Body of pancreas (tissue), 4 donors: ENCODE results near the gene SPATA2L. TPM values are rescaled to one million over a fixed set of nuclear protein-coding genes. Genes with fewer than 3 reads are reported as not detected.

ENCODE experiments used
- ATAC-seq: fragments of 150-250 bp; one replicate; pipeline ENCODE4 v1.9.1; 2016
- DNase-seq, 4 donors: peaks; one replicate each; pipeline ENCODE4 v3.0.0-alpha.2; 2019
- H3K27ac ChIP-seq, 4 donors: fragments of 200-600 bp; sonication (generic); 1 replicate in 3 of 4; 2 replicates in 1 of 4; pipeline versions ENCODE4 v1.5.1 to v1.6.1; 2016 to 2019; ENCODE audit warnings: mild to moderate bottlenecking in 1 of 4, mixed read lengths in 1 of 4, moderate library complexity in 1 of 4
- H3K27me3 ChIP-seq, 2 donors: fragments of 200-600 bp; sonication (generic); one replicate each; pipeline ENCODE4 v1.6.0; 2016; ENCODE audit warnings: mild to moderate bottlenecking in 1 of 2
- H3K36me3 ChIP-seq, 2 donors: fragments of 200-600 bp; sonication (generic); replicated peaks in 1 of 2; 2 replicates each; pipeline ENCODE4 v1.5.1; 2016; ENCODE audit warnings: low read depth in 2 of 2; ENCODE audit not compliant: insufficient read depth in 1 of 2
- H3K4me1 ChIP-seq: fragments of 200-600 bp; sonication (generic); one replicate; pipeline ENCODE4 v1.6.0; 2016
- H3K4me3 ChIP-seq, 2 donors: fragments of 200-600 bp; sonication (generic); 1 replicate in 1 of 2; 2 replicates in 1 of 2; pipeline ENCODE4 v1.5.1; 2016 to 2019
- H3K9me3 ChIP-seq, 3 donors: fragments of 200-600 bp; sonication (generic); 1 replicate in 2 of 3; 2 replicates in 1 of 3; pipeline ENCODE4 v1.5.1; 2016
- POLR2A ChIP-seq, 3 donors: fragments of 450-650 bp; IDR thresholded peaks; one replicate each; pipeline ENCODE4 v1.6.1; 2016; ENCODE audit warnings: antibody characterized with exemption in 3 of 3, mild to moderate bottlenecking in 2 of 3
- WGBS, 2 donors: methylation state at CpG; one replicate each; pipeline ENCODE4 v1.1.5; 2017; 5-methylcytosine and 5-hydroxymethylcytosine counted together
- intact Hi-C: fragments of 100-400 bp; cut with DNase I; formaldehyde crosslinking; loops from one replicate; pipeline ENCODE4 v1.15.1; 2023
- total RNA-seq, 2 donors: library from RNA; depleted of rRNA; stranded (reverse); fragments of >200 nt; gene quantifications; one replicate each; pipeline ENCODE4 v1.1.0, GENCODE V29; 2016
- TF ChIP-seq, protein P1 (sequence below), 7 experiments: fragments of 450-650 bp in 4 of 7; fragments of 200-600 bp in 3 of 7; sonication (generic) in 3 of 7; IDR thresholded peaks; one replicate each; pipeline ENCODE4 v1.5.1; 2016 to 2019; ENCODE audit warnings: antibody characterized with exemption in 7 of 7

SPATA2L gene
- total RNA-seq, 2 donors from 2014 or later = 15.8 to 48.1 TPM

GRCh38 chr16:89744813-89745212, 43.3 kb upstream of the SPATA2L start:
- intact Hi-C loops = no loop called here

DNA sequence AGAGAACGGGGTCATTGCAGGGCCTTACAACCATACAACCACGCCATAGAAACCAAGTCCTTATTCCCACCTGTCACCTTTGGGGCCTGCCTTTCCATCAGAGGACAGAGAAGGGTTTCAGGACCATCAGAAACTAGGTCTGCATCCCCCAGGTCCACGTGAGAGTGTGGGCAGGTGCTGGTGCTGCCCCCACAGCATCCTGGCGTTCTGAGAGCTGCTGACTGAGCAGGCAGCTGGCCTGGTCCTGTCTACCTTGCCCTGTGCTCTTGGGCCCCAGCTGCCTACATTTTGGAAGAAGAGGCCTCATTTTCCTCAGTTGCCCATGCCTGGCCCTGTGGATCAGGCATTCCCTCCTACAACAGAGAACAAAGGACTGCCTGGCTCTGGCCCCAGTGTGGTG, 41.4 kb upstream of the SPATA2L start:
- intact Hi-C loops = no loop called here
- H3K4me3 ChIP-seq = no peak overlapping the region
- TF ChIP-seq, protein P1, sequence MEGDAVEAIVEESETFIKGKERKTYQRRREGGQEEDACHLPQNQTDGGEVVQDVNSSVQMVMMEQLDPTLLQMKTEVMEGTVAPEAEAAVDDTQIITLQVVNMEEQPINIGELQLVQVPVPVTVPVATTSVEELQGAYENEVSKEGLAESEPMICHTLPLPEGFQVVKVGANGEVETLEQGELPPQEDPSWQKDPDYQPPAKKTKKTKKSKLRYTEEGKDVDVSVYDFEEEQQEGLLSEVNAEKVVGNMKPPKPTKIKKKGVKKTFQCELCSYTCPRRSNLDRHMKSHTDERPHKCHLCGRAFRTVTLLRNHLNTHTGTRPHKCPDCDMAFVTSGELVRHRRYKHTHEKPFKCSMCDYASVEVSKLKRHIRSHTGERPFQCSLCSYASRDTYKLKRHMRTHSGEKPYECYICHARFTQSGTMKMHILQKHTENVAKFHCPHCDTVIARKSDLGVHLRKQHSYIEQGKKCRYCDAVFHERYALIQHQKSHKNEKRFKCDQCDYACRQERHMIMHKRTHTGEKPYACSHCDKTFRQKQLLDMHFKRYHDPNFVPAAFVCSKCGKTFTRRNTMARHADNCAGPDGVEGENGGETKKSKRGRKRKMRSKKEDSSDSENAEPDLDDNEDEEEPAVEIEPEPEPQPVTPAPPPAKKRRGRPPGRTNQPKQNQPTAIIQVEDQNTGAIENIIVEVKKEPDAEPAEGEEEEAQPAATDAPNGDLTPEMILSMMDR (IDR thresholded peaks at IDR 0.05) = no peak
- TF ChIP-seq POLR2A (IDR thresholded peaks at IDR 0.05) = no peak
- H3K36me3 ChIP-seq = peaks cover 0 to 15% of the 10 kb centered on the region in 2 donors
- 81 to 93% methylated on average over 4 of the region's 4 CpGs for WGBS, 2 donors
- ATAC-seq (no peak), DNase-seq (no peak)
- H3K9me3 ChIP-seq = no peaks in the 10 kb centered on the region
- no peak overlapping the region for H3K27ac ChIP-seq
- no peaks in the 10 kb centered on the region for H3K27me3 ChIP-seq
- no peaks in the 10 kb centered on the region for H3K4me1 ChIP-seq

More at GRCh38 chr16:89744813-89745212, 43.3 kb upstream of the SPATA2L start:
- no peak for DNase-seq
- no peak for ATAC-seq
- 61 to 78% methylated on average over 6 to 16 of the region's 16 CpGs for WGBS, 2 donors
- TF ChIP-seq, protein P1 (IDR thresholded peaks at IDR 0.05) = no peak
- no peak for TF ChIP-seq POLR2A (IDR thresholded peaks at IDR 0.05)
- no peaks in the 10 kb centered on the region for H3K36me3 ChIP-seq
- H3K4me3 ChIP-seq = no peak overlapping the region
- no peaks in the 10 kb centered on the region for H3K9me3 ChIP-seq
- H3K27me3 ChIP-seq = no peaks in the 10 kb centered on the region
- H3K4me1 ChIP-seq = no peaks in the 10 kb centered on the region
- H3K27ac ChIP-seq = no peak overlapping the region

DNA sequence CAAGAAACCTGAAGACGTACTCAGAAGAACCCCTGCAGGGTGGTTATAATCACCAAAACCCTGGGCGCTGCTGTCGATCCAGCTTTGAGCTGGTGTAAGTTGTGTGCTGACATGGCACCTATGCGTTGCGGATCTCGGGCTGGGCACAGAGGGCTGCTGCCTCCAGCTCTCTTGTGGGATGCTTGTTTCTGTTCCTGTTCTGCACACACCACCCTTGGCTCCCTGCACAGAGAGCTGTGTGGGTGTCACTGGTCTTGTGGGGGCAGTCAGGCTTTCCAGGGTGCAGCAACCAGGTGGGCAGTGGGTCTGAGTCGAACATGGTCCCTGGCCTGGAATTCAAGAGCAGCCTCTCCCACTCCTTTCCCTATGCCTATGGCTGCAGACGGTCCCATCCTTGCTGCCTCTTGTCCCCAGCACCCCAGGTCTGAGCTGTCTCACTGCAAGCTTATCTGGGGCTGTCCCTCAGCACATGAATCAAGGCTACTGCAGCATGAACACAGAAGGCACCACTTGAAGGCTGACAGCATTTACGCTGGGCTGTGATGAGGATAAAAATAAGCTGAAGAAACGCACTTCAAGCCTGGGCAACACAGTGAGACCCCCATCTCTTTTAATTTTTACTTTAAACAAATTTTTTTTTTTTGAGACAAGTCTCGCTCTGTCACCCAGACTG, 40.0 kb upstream of the SPATA2L start:
- Histone ChIP-seq H3K27me3 (no peaks in the 10 kb centered on the region), H3K36me3 (peaks cover 3 to 23% of the 10 kb centered on the region in 2 donors), H3K4me3 (no peak overlapping the region), H3K27ac (no peak overlapping the region), H3K4me1 (no peaks in the 10 kb centered on the region), H3K9me3 (no peaks in the 10 kb centered on the region)
- WGBS, 2 donors = 81 to 91% methylated on average over 6 to 11 of the region's 11 CpGs
- DNase-seq (no peak), ATAC-seq (no peak)
- intact Hi-C loops = no loop called here
- no peak for TF ChIP-seq POLR2A (IDR thresholded peaks at IDR 0.05)
- TF ChIP-seq, protein P1 (IDR thresholded peaks at IDR 0.05) = no peak

DNA sequence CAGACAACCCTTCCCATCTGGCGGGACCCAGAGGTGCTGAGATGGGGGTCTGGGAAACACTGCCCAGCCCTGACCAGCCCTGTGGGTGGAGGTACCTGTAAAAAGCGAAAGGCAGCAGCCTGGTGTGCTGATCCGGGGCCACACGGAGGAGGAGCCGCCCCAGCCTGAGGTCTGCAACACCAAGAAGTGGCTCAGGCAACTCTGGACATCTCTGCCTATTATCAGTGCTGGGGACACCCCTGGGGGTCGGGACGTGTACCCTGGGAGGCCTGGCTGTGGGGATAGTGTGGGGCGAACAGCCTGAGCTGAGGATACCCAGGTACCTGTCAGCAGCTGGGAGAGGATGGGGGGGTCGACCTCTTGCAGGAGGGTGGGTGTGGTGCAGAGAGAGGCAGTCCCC, 37.9 kb upstream of the SPATA2L start:
- H3K36me3 ChIP-seq = peaks cover 3 to 34% of the 10 kb centered on the region in 2 donors
- no peaks in the 10 kb centered on the region for H3K9me3 ChIP-seq
- H3K4me1 ChIP-seq = no peaks in the 10 kb centered on the region
- intact Hi-C loops = no loop called here
- no peak overlapping the region for H3K27ac ChIP-seq
- no peaks in the 10 kb centered on the region for H3K27me3 ChIP-seq
- ATAC-seq (no peak), DNase-seq (no peak)
- 84 to 92% methylated on average over 8 to 9 of the region's 9 CpGs for WGBS, 2 donors
- TF ChIP-seq, protein P1 (IDR thresholded peaks at IDR 0.05) = no peak
- TF ChIP-seq POLR2A (IDR thresholded peaks at IDR 0.05) = no peak
- H3K4me3 ChIP-seq = no peak overlapping the region
